SU-DHL-6 (cell line): ENCODE results near the gene PCCB.

Source experiments
- H2AFZ ChIP-seq: fragments of 200-600 bp; sonication (generic); 2 replicates; pipeline ENCODE4 v1.6.1; 2014; ENCODE audit warnings: low read depth, mild to moderate bottlenecking, moderate library complexity, mixed read lengths, antibody characterized with exemption, low read length; ENCODE audit not compliant: severe bottlenecking
- H3F3A ChIP-seq: fragments of 200-600 bp; shearing (Covaris generic); 2 replicates; pipeline ENCODE4 v1.6.0; 2016; ENCODE audit warnings: antibody characterized with exemption, mild to moderate bottlenecking; ENCODE audit not compliant: insufficient read depth
- H3K27ac ChIP-seq: fragments of 200-600 bp; sonication (generic); 2 replicates; pipeline ENCODE4 v1.5.1; 2016; ENCODE audit warnings: low read depth, mild to moderate bottlenecking, low read length, moderate library complexity, mixed read lengths
- H3K27me3 ChIP-seq: fragments of 200-600 bp; sonication (generic), shearing (Covaris generic); 2 replicates; pipeline ENCODE4 v1.6.0; 2014; ENCODE audit warnings: mild to moderate bottlenecking, low read length
- H3K36me3 ChIP-seq: fragments of 200-600 bp; sonication (generic); 2 replicates; pipeline ENCODE4 v1.6.1; 2014; ENCODE audit warnings: mild to moderate bottlenecking, low read length, mixed read lengths
- H3K4me2 ChIP-seq: fragments of 300-600, 200-600 bp; shearing (Covaris generic), sonication (generic); 2 replicates; pipeline ENCODE4 v1.6.0; 2014; ENCODE audit warnings: low read length, low read depth, mild to moderate bottlenecking; ENCODE audit not compliant: poor library complexity, severe bottlenecking
- H3K4me3 ChIP-seq: fragments of 200-600 bp; sonication (generic); 2 replicates; pipeline ENCODE4 v1.5.1; 2014; ENCODE audit warnings: antibody characterized with exemption, low read length, mild to moderate bottlenecking, mixed read lengths; ENCODE audit not compliant: insufficient read depth, poor library complexity, severe bottlenecking
- H3K79me2 ChIP-seq: fragments of 200-600 bp; sonication (generic); 2 replicates; pipeline ENCODE4 v1.6.1; 2014; ENCODE audit warnings: mild to moderate bottlenecking, low read length, moderate library complexity; ENCODE audit not compliant: insufficient read depth
- H3K9ac ChIP-seq: fragments of 200-600 bp; sonication (generic); 2 replicates; pipeline ENCODE4 v1.7.0; 2014; ENCODE audit warnings: mild to moderate bottlenecking, low read length
- H3K9me2 ChIP-seq: fragments of 200-600 bp; sonication (generic); replicated peaks from 2 replicates; pipeline ENCODE4 v1.6.1; 2014; ENCODE audit warnings: low read length; ENCODE audit not compliant: insufficient read depth
- H3K9me3 ChIP-seq: fragments of 200-600 bp; sonication (generic); 2 replicates; pipeline ENCODE4 v1.6.1; 2014; ENCODE audit warnings: low read length, mixed read lengths; ENCODE audit not compliant: insufficient read depth
- H4K20me1 ChIP-seq: fragments of 200-600 bp; sonication (generic); 2 replicates; pipeline ENCODE4 v1.6.1; 2014; ENCODE audit warnings: low read depth, mild to moderate bottlenecking, antibody characterized with exemption, low read length, moderate library complexity, mixed read lengths
- CTCF ChIP-seq: fragments of 200-600 bp; sonication (generic); IDR thresholded peaks from one replicate; pipeline ENCODE4 v1.5.1; 2017; ENCODE audit warnings: antibody characterized with exemption, mild to moderate bottlenecking, low read length, moderate library complexity; ENCODE audit not compliant: insufficient read depth, poor library complexity, severe bottlenecking
- EZH2phosphoT487 ChIP-seq: fragments of 200-600 bp; sonication (generic), shearing (Covaris generic); conservative IDR thresholded peaks from 2 replicates; pipeline ENCODE4 v1.6.1; 2018; ENCODE audit warnings: mild to moderate bottlenecking, antibody characterized with exemption, low read length, moderate library complexity, mixed read lengths

PCCB gene

GRCh38 chr3:136329593-136329992 lies 79.5 kb downstream of the PCCB start:
- Histone ChIP-seq H3K79me2 (no peaks in the 10 kb centered on the region), H3K4me2 (no peak overlapping the region), H3K9ac (no peak overlapping the region), H3K27ac (no peak overlapping the region), H3K9me3 (no peaks in the 10 kb centered on the region), H2AFZ (no peak overlapping the region), H3K9me2 (no peaks in the 10 kb centered on the region), H3K36me3 (peaks cover 4% of the 10 kb centered on the region; the same call in 1 of the 2 replicates), H4K20me1 (no peaks in the 10 kb centered on the region), H3K4me3 (no peak overlapping the region), H3K27me3 (no peaks in the 10 kb centered on the region), H3F3A (peaks cover 2% of the 10 kb centered on the region; the same call in 1 of the 2 replicates)
- TF ChIP-seq EZH2phosphoT487 (no peak), CTCF (no peak)

- Histone ChIP-seq H3K9me2 (no peaks in the 10 kb centered on the region), H3K27ac (no peak overlapping the region), H3K9me3 (no peaks in the 10 kb centered on the region), H3F3A (peaks cover 2% of the 10 kb centered on the region; the same call in 1 of the 2 replicates), H3K36me3 (peaks cover 4% of the 10 kb centered on the region), H3K4me2 (no peak overlapping the region), H3K4me3 (no peak overlapping the region), H3K9ac (no peak overlapping the region), H4K20me1 (no peaks in the 10 kb centered on the region), H2AFZ (no peak overlapping the region), H3K79me2 (no peaks in the 10 kb centered on the region), H3K27me3 (no peaks in the 10 kb centered on the region)
- TF ChIP-seq CTCF (no peak), EZH2phosphoT487 (no peak)
Measured at GRCh38 chr3:136330900-136331299, 80.8 kb downstream of the PCCB start.

- no peak for TF ChIP-seq CTCF
- TF ChIP-seq EZH2phosphoT487: no peak
- Histone ChIP-seq H3K9ac (no peak overlapping the region), H3F3A (peaks cover 2% of the 10 kb centered on the region; the same call in 1 of the 2 replicates), H3K27ac (no peak overlapping the region), H3K4me3 (no peak overlapping the region), H3K27me3 (no peaks in the 10 kb centered on the region), H4K20me1 (no peaks in the 10 kb centered on the region), H3K36me3 (peaks cover 8% of the 10 kb centered on the region), H3K4me2 (no peak overlapping the region), H2AFZ (no peak overlapping the region), H3K9me2 (no peaks in the 10 kb centered on the region), H3K9me3 (no peaks in the 10 kb centered on the region), H3K79me2 (no peaks in the 10 kb centered on the region)
Measured at GRCh38 chr3:136332302-136332701, 82.2 kb downstream of the PCCB start.

- Histone ChIP-seq H3K27ac (no peak overlapping the region), H3K36me3 (peaks cover 13% of the 10 kb centered on the region), H3K9me2 (no peaks in the 10 kb centered on the region), H2AFZ (no peak overlapping the region), H3K9me3 (no peaks in the 10 kb centered on the region), H3K27me3 (no peaks in the 10 kb centered on the region), H3K4me3 (no peak overlapping the region), H3K79me2 (no peaks in the 10 kb centered on the region), H3K9ac (no peak overlapping the region), H3K4me2 (no peak overlapping the region), H4K20me1 (no peaks in the 10 kb centered on the region), H3F3A (peaks cover 2% of the 10 kb centered on the region; the same call in 1 of the 2 replicates)
- TF ChIP-seq CTCF (no peak), EZH2phosphoT487 (no peak)
Measured at GRCh38 chr3:136332776-136333175, 82.6 kb downstream of the PCCB start.
